ENCODE data around the gene TLN1. TPM values are rescaled to one million over a fixed set of nuclear protein-coding genes. Genes with fewer than 3 reads are reported as not detected.

Gene TLN1
- total and polyA plus RNA-seq, 2 of the 8 experiments (the other 6 are each of a cell fraction or from before 2014, with no cell fraction given), result 28.1 to 90.1 TPM

- Histone ChIP-seq H2BK20ac (ENCODE audit: low read length) (no peak overlapping the region), H3K79me1 (ENCODE audit: low read depth, low read length) (no peaks in the 10 kb centered on the region), H2AFZ (ENCODE audit: low read length) (no peak overlapping the region), H2BK5ac (ENCODE audit: low read depth, low read length) (no peak overlapping the region), H4K5ac (ENCODE audit: insufficient read length, low read depth, low read length) (no peak overlapping the region), H3K23me2 (ENCODE audit: low read depth, low read length) (no peaks in the 10 kb centered on the region; the same call in 1 of the 2 replicates), H3K18ac (ENCODE audit: extremely low read depth, low read length) (no peak overlapping the region), H3K9ac (replicated peaks in 1 of 4; ENCODE audit: extremely low read depth in 1 of 4, low read depth in 3 of 4, low read length in 3 of 4) (no peak overlapping the region), H2BK15ac (ENCODE audit: low read length) (no peak overlapping the region), H2BK12ac (ENCODE audit: low read depth, low read length) (no peak overlapping the region), H3K4me1 (replicated peaks in 1 of 4; ENCODE audit: control insufficient read depth in 3 of 4, insufficient read depth in 4 of 4, low read length in 3 of 4) (peaks cover 0 to 5% (median 0%) of the 10 kb centered on the region in 4 experiments; a peak in 2 of 7 replicates), H3K27me3 (replicated peaks in 1 of 4; ENCODE audit: control insufficient read depth in 3 of 4, extremely low read depth in 1 of 4, insufficient read depth in 3 of 4, low read length in 3 of 4) (no peaks in the 10 kb centered on the region), H4K91ac (replicated peaks; ENCODE audit: insufficient read length, low read length) (no peak overlapping the region), H3K79me2 (ENCODE audit: control insufficient read depth in 1 of 2, insufficient read depth in 2 of 2, low read length in 2 of 2) (peaks cover 0 to 24% of the 10 kb centered on the region in 2 experiments; a peak in 2 of 4 replicates), H3K4me2 (ENCODE audit: insufficient read depth in 1 of 2, low read depth in 2 of 2, low read length in 2 of 2) (peak overlapping the region; percentile 90 to 97), H3K9me3 (ENCODE audit: insufficient read depth in 2 of 2, low read depth in 1 of 2, low read length in 1 of 2) (no peaks in the 10 kb centered on the region), H3K4ac (replicated peaks; ENCODE audit: insufficient read length, low read depth, low read length) (no peak overlapping the region), H3K23ac (ENCODE audit: insufficient read length) (no peak overlapping the region), H2BK120ac (replicated peaks; ENCODE audit: low read depth, low read length) (no peak overlapping the region), H3K36me3 (ENCODE audit: control insufficient read depth in 2 of 4, insufficient read depth in 4 of 4, low read length in 3 of 4) (peaks cover 0 to 7% (median 5%) of the 10 kb centered on the region in 4 experiments; a peak in 5 of 8 replicates), H3K27ac (ENCODE audit: low read depth, low read length) (no peak overlapping the region), H2AK5ac (ENCODE audit: low read depth, low read length) (no peak overlapping the region), H4K8ac (ENCODE audit: extremely low read depth, insufficient read depth, low read length) (no peak overlapping the region), H4K20me1 (replicated peaks in 1 of 2; ENCODE audit: control insufficient read depth in 1 of 2, insufficient read depth in 2 of 2, low read length in 2 of 2) (no peaks in the 10 kb centered on the region), H3K4me3 (ENCODE audit: extremely low read depth in 1 of 4, insufficient read depth in 2 of 4, low read depth in 3 of 4, low read length in 4 of 4) (peak overlapping the region; percentile 85 to 92 (median 90)), H3K56ac (replicated peaks; ENCODE audit: insufficient read length, low read depth, low read length) (no peak overlapping the region), H3K14ac (ENCODE audit: insufficient read length) (no peak overlapping the region)
- DNase-seq (ENCODE audit: low read depth in 1 of 2, low spot score in 2 of 2) (no peak), FAIRE-seq (no peak)
- ChIA-PET CTCF (ENCODE audit: partially characterized antibody) (interaction anchor here (0.7 to 0.9 kb wide), 2 partner anchors 10 to 96 kb away, joined by 3 read pairs; no protein-coding TSS in a partner anchor), POLR2A (ENCODE audit: partially characterized antibody) (interaction anchor here (0.7 to 2.1 kb wide), 3 partner anchors 9 to 21 kb away, joined by 5 to 8 read pairs (median 6); partner anchors contain the start of genes GBA2 and RGP1)
- no peak for TF ChIP-seq HDAC2 (IDR thresholded peaks at IDR 0.05; ENCODE audit: borderline replicate concordance in 1 of 2, low read depth in 2 of 2, low read length in 2 of 2)
- no peak for TF ChIP-seq EP300 (IDR thresholded peaks at IDR 0.05; ENCODE audit: borderline replicate concordance in 1 of 2, low read depth in 2 of 2, low read length in 2 of 2)
- TF ChIP-seq MAFK (IDR thresholded peaks at IDR 0.05; ENCODE audit: low read depth, low read length), result no peak
- TF ChIP-seq SRF (IDR thresholded peaks at IDR 0.05; ENCODE audit: low read depth, low read length), result no peak
- TF ChIP-seq SUZ12 (IDR thresholded peaks at IDR 0.05; ENCODE audit: low read length), result no peak
- no peak for TF ChIP-seq KDM5A (IDR thresholded peaks at IDR 0.05; ENCODE audit: low read length)
- no peak for TF ChIP-seq CBX5 (IDR thresholded peaks at IDR 0.05; ENCODE audit: low read depth, low read length)
These were observed 25.9 kb upstream of the TLN1 start for GRCh38 chr9:35757892-35758275.
